Activated naive CD4-positive, alpha-beta T cell (primary cell): ENCODE data around the gene SAFB.
"Not testable (repeated sequence)": the region's sequence is repeated elsewhere in the genome, so short reads cannot be mapped to it uniquely, and the experiment has no call there.

ENCODE experiments used
- DNase-seq, 4 experiments: peaks; one replicate each; lab custom pipeline; 2025; lab: John Stamatoyannopoulos, UW

Gene SAFB

GRCh38 chr19:5697022-5697889, 74.4 kb downstream of the SAFB start:
- no peak for DNase-seq

GRCh38 chr19:5697890-5698634, 75.2 kb downstream of the SAFB start:
- no peak for DNase-seq

- no peak for DNase-seq
Measured at GRCh38 chr19:5698635-5699422, 75.9 kb downstream of the SAFB start.

- DNase-seq = no peak
Measured at GRCh38 chr19:5700455-5701092, 77.7 kb downstream of the SAFB start.

DNA sequence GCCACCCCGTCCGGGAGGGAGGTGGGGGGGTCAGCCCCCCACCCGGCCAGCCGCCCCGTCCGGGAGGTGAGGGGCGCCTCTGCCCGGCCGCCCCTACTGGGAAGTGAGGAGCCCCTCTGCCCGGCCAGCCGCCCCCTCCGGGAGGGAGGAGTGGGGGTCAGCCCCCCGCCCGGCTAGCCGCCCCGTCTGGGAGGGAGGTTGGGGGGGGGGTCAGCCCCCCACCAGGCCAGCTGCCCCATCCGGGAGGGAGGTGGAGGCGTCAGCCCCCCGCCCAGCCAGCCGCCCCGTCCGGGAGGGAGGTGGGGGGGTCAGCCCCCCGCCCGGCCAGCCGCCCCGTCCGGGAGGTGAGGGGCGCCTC, 79.1 kb downstream of the SAFB start:
- not testable (repeated sequence) for DNase-seq

- DNase-seq = no peak
Measured at GRCh38 chr19:5703819-5704818, 81.2 kb downstream of the SAFB start.

DNA sequence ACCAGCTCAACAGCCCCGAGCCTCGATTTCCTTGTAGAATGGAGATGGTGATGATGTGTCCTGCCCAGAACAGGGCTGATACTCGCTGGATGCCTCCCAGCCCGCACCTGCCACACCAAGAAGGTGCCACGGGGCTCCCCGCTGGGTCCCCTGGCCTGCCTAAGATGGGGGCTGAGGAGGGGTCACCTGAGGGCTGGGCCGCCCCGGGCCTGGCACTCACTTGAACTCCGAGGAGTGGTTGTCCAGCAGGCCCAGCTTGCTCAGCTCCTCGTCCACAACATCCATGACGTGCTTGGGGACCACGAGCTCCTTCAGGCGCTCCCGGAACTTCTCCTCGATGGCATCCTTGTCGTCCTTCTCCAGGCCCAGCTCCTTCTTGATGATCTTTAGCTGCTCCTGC, 82.7 kb downstream of the SAFB start:
- DNase-seq = no peak

DNA sequence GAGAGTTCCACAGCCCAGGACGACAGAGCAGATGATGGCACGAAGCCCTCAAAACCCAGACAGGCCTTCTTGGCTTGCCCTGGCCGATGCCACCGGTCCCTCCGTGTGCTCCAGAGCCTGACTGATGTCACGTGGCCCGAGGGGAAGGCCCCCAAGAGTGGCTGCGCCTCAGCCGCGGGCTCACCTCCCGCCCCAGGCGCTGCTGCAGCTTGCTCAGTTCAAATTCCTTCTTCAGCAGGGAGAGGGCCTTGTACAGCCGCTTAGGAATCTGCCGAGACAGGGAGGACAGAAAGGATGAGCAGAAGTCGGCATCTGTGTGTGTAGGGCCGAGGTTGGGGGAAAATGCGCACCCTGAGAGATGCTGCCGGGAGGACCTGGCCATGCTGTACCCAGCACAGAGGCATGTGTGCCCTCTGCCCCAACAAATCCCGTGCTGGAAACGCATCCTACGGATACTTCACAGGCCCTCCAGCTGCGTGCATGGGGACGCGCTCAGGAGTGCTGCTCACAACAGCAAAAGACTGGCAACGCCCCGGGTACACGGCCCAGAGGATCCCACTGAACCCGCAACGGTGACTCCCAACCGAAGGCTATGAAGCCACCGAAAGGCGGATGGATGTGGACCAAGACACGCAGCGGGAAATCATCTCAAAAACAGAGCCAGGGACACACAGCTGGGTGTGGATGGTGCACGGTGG, 84.1 kb downstream of the SAFB start:
- no peak for DNase-seq

- no peak for DNase-seq
Measured at GRCh38 chr19:5707576-5708575, 85.0 kb downstream of the SAFB start.

DNA sequence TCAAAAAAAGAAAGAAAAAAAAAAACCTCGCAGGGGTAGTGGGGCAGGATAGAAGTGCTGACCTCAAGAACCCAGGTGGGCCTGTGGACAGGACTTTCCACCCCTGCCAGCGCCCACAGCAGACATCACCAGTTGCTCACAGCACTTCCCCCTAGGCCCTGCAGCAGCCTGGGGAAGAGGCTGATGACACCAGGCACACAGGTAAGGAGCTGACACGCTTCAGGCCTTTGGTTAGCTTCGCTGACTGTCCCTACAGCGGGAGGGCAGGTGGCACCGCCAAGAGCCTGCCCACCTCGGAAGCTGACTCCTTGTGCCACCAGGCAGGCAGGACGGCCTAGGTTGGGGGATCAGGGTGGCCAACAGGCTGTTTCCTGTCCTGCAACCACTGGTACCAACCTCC, 88.1 kb downstream of the SAFB start:
- DNase-seq = no peak

- DNase-seq = no peak
Measured at GRCh38 chr19:5711713-5712161, 88.9 kb downstream of the SAFB start.

DNA sequence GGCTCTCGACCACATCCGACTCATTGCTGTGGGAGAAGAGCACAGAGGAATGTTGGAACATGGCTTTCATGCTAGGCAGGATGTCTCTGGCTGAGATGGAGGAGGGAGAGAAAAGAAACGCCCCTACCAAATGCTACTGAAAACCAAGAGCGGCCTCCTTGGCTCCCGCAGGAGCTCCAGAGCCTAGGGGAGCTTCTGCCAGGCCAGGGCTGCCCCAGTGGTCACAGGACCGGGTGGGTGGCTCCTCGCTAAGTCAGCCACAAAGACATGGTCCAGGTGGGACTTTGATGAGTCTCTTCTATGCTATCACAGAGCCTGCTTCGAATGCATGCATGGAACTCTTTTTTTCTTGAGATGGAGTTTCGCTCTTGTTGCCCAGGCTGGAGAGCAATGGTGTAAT, 90.3 kb downstream of the SAFB start:
- DNase-seq = no peak

- DNase-seq = no peak
Measured at GRCh38 chr19:5714816-5715215, 91.9 kb downstream of the SAFB start.

- no peak for DNase-seq
Measured at GRCh38 chr19:5717215-5717935, 94.5 kb downstream of the SAFB start.
